ENCODE data around the gene THSD8.

Gene THSD8

DNA sequence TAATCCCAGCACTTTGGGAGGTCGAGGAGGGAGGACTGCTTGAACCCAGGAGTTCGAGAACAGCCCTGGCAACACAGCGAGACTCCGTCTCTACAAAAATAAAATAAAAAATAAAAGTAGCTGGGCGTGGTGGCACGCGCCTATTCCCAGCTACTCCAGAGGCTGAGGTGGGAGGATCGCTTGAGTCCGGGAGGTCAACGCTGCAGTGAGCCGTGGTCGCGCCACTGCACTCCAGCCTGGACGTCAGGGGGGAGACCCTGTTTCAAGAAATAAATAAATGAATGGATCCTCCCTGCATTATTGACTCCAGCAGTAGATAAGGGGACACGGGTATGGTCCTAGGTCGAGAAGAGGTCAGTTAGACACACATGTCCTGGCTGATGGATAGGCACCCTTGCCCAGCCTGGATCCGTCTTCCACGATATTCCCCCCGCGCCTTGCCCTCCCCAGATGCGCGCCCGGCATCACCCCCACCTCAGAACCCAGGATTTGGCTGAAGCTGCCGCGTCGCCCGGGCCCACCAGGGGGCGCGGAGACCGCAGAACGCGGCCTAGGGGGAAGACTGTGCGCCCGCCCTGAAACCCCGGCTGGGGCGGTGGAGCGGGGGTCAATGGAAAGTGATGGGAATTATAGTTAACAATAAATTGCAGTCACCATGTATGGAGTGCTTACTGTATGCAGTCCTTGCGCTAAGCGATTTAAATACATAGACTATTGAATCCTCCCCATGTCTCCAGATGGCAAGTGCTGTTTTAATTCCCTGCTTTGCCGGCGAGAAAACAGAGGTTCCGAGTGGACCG lies 24.5 kb upstream of the THSD8 start:
- Histone ChIP-seq H3K9ac (peak overlapping the region; percentile 67 to 89 (median 83)), H3K27me3 (no peaks in the 10 kb centered on the region), H3K27ac (peak overlapping the region; percentile 73 to 93 (median 85)), H4K20me1 (peaks cover 0 to 13% (median 0%) of the 10 kb centered on the region in 11 experiments; a peak in 4 of 22 replicates), H3K36me3 (no peaks in the 10 kb centered on the region), H3K9me3 (replicated peaks in 1 of 11) (no peaks in the 10 kb centered on the region), H3K4me1 (peaks cover 54 to 77% (median 67%) of the 10 kb centered on the region in 10 experiments), H3K4me2 (peak overlapping the region; percentile 83 to 98 (median 95)), H3K4me3 (peak overlapping the region; percentile 56 to 79 (median 64))
- TF ChIP-seq Cebpa-rat (IDR thresholded peaks at IDR 0.05), result no peak

DNA sequence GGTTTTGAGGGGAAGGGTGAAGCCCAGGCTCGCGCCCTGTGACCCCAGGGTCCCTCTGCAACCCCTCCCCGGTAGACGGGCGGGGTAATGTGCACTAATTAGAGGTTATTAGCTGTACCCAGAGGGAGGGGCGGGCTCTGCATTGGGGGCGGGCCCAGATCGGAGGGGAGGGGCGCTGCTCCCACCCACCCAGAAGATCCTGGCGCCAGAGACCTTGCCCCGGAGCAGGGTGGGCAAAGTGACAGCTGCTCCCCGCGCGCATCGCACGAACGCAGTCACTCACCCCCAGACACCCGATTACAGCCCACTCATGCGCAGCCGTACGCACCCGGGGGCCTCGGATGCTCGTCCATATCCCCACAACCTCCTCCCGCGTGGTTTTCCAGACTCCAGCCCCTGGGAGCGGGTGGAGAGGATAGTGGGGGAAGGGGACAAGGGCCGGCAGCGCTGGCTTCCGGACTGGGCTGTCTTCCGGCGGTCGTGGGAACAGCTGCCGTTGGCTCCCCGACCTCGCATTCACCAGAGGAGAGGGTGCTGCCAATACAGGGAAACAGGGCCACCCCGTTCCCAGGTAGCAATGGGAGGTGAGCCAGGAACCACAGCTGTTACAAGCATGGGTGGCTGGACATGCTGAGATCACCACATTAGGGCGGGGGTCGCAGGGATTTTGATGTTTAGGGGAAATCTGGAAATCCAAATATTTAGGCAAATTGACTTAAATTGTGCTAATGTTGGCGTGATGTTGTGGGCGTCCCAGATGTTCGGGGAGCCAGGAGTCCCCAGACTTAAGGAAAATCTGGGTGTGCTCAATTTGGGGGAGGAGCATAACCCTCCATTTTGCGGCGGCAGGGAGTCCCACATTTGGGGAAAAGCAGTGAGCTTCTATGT lies 23.6 kb upstream of the THSD8 start:
- H3K27ac ChIP-seq, result peak overlapping the region; percentile 73 to 93 (median 85)
- H3K4me3 ChIP-seq, result peak overlapping the region; percentile 56 to 79 (median 64)
- peaks cover 56 to 77% (median 71%) of the 10 kb centered on the region in 10 experiments for H3K4me1 ChIP-seq
- peaks cover 0 to 6% (median 0%) of the 10 kb centered on the region in 11 experiments; a peak in 2 of 22 replicates for H4K20me1 ChIP-seq
- no peaks in the 10 kb centered on the region for H3K27me3 ChIP-seq
- peak overlapping the region; percentile 83 to 98 (median 95) for H3K4me2 ChIP-seq
- no peaks in the 10 kb centered on the region for H3K36me3 ChIP-seq
- TF ChIP-seq Cebpa-rat (IDR thresholded peaks at IDR 0.05), result no peak
- H3K9ac ChIP-seq, result peak overlapping the region; percentile 67 to 89 (median 83)
- H3K9me3 ChIP-seq (replicated peaks in 1 of 11), result no peaks in the 10 kb centered on the region

DNA sequence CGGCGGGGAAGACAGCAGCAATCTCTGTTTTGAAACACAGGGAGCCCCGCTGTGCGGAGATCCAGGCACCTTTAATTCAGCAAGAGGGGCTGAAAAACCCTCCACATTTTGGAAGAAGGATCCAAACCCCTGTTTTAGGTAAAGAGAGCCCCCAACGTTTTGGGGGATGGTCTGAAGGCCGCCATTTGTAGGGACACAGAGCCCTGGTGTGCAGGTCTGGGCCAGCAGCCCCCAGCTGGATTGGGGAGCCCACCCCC lies 23.0 kb upstream of the THSD8 start:
- TF ChIP-seq Cebpa-rat (IDR thresholded peaks at IDR 0.05), result no peak
- H3K4me1 ChIP-seq, result peaks cover 61 to 77% (median 71%) of the 10 kb centered on the region in 10 experiments
- peak overlapping the region; percentile 73 to 93 (median 85) for H3K27ac ChIP-seq
- peak overlapping the region; percentile 67 to 89 (median 83) for H3K9ac ChIP-seq
- H3K27me3 ChIP-seq, result no peaks in the 10 kb centered on the region
- peak overlapping the region in 9 of 10 experiments; percentile 56 to 79 (median 63); a peak in 16 of 20 replicates for H3K4me3 ChIP-seq
- H3K36me3 ChIP-seq, result no peaks in the 10 kb centered on the region
- peaks cover 0 to 6% (median 0%) of the 10 kb centered on the region in 11 experiments; a peak in 1 of 22 replicates for H4K20me1 ChIP-seq
- H3K4me2 ChIP-seq, result peak overlapping the region; percentile 83 to 98 (median 95)
- no peaks in the 10 kb centered on the region for H3K9me3 ChIP-seq (replicated peaks in 1 of 11)

DNA sequence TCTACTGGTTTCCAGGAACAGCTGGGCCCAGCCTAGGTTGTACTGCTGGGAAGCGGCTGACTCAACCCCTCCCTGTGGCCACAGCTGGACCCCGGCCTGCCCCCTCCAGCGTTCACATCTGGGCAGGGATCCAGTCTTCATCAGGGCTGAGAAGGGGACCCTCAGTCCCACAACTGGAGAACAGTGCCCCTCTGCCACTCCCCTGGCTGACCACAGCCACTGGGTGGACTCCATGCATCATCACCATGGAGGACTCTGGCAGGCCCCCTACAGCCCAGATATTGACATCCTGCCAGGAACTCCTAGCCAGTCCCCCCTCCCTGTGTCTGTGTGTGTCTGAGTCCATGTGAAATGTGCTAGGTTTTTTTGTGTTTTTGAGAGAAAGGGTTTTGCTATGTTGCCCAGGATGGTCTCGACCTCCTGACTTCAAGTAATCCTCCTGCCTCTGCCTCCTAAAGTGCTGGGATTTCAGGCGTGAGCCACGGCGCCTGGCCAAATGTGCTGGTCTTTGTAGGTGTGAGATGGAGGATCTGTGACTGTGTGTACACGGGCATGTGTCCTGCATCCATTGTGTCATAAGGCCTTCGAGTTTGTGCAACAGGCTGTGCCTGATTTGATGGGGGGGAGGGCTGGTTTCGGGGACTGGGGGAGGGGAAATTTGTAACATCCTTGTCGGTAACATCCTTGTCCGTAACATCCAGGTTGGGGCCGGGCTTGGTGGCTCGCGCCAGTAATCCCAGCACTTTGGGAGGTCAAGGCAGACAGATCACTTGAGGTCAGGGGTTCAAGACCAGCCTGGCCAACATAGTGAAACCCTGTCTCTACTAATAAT lies 22.5 kb upstream of the THSD8 start:
- H3K4me2 ChIP-seq, result peak overlapping the region; percentile 83 to 98 (median 95)
- peak overlapping the region; percentile 73 to 93 (median 85) for H3K27ac ChIP-seq
- H3K4me3 ChIP-seq, result peak overlapping the region in 7 of 10 experiments; percentile 56 to 79 (median 67); a peak in 12 of 20 replicates
- peaks cover 63 to 77% (median 72%) of the 10 kb centered on the region in 10 experiments for H3K4me1 ChIP-seq
- no peaks in the 10 kb centered on the region for H3K27me3 ChIP-seq
- H3K9ac ChIP-seq, result peak overlapping the region; percentile 67 to 89 (median 83)
- H3K36me3 ChIP-seq, result no peaks in the 10 kb centered on the region
- no peaks in the 10 kb centered on the region for H3K9me3 ChIP-seq (replicated peaks in 1 of 11)
- no peak; a peak in 1 of 22 replicates for TF ChIP-seq Cebpa-rat (IDR thresholded peaks at IDR 0.05)
- peaks cover 0 to 6% (median 0%) of the 10 kb centered on the region in 11 experiments; a peak in 1 of 22 replicates for H4K20me1 ChIP-seq

- TF ChIP-seq Cebpa-rat (IDR thresholded peaks at IDR 0.05), result no peak
- Histone ChIP-seq H3K27me3 (no peaks in the 10 kb centered on the region), H3K9me3 (replicated peaks in 1 of 11) (no peaks in the 10 kb centered on the region), H4K20me1 (no peaks in the 10 kb centered on the region), H3K4me1 (peaks cover 74 to 90% (median 84%) of the 10 kb centered on the region in 10 experiments), H3K9ac (peak overlapping the region; percentile 87 to 99 (median 96)), H3K4me2 (peak overlapping the region; percentile 90 to 100 (median 99)), H3K36me3 (no peaks in the 10 kb centered on the region), H3K4me3 (peak overlapping the region; percentile 55 to 72 (median 66)), H3K27ac (peak overlapping the region; percentile 98 to 100 (median 99))
Measured at GRCh38 chr19:12782174-12782423, 19.8 kb upstream of the THSD8 start.

- peaks cover 76 to 91% (median 85%) of the 10 kb centered on the region in 10 experiments for H3K4me1 ChIP-seq
- H3K9ac ChIP-seq, result peak overlapping the region; percentile 87 to 99 (median 96)
Measured at GRCh38 chr19:12782424-12783290, 19.2 kb upstream of the THSD8 start.

GRCh38 chr19:12783291-12783848 lies 18.5 kb upstream of the THSD8 start:
- Histone ChIP-seq H3K36me3 (no peaks in the 10 kb centered on the region), H4K20me1 (no peaks in the 10 kb centered on the region), H3K4me1 (peaks cover 83 to 92% (median 89%) of the 10 kb centered on the region in 10 experiments), H3K9ac (peak overlapping the region; percentile 87 to 99 (median 96)), H3K27ac (peak overlapping the region; percentile 98 to 100 (median 99)), H3K4me3 (peak overlapping the region; percentile 55 to 72 (median 66)), H3K27me3 (no peaks in the 10 kb centered on the region), H3K9me3 (replicated peaks in 1 of 11) (no peaks in the 10 kb centered on the region), H3K4me2 (peak overlapping the region; percentile 90 to 100 (median 99))
- no peak for TF ChIP-seq Cebpa-rat (IDR thresholded peaks at IDR 0.05)

More at GRCh38 chr19:12782424-12783290, 19.2 kb upstream of the THSD8 start:
- peak overlapping the region; percentile 98 to 100 (median 99) for H3K27ac ChIP-seq
- peak overlapping the region; percentile 90 to 100 (median 99) for H3K4me2 ChIP-seq
- no peaks in the 10 kb centered on the region for H3K27me3 ChIP-seq
- no peaks in the 10 kb centered on the region for H3K36me3 ChIP-seq
- no peaks in the 10 kb centered on the region for H4K20me1 ChIP-seq
- H3K9me3 ChIP-seq (replicated peaks in 1 of 11), result no peaks in the 10 kb centered on the region
- no peak for TF ChIP-seq Cebpa-rat (IDR thresholded peaks at IDR 0.05)
- peak overlapping the region; percentile 55 to 72 (median 66) for H3K4me3 ChIP-seq

All from BLaER1 treated with 17β-estradiol and CSF1 and Interleukin-3, amounts not matched to agents 10 nM and 100 nM (cell line).